Ovary (tissue), 9 donors: ENCODE results near the gene F12. TPM values are rescaled to one million over a fixed set of nuclear protein-coding genes. Genes with fewer than 3 reads are reported as not detected.
"Not testable (repeated sequence)": the region's sequence is repeated elsewhere in the genome, so short reads cannot be mapped to it uniquely, and the experiment has no call there.

ENCODE experiments used
- DNase-seq, 5 donors: peaks; one replicate each; pipeline ENCODE4 v3.0.0-alpha.2; 2019 to 2020
- H3K27ac ChIP-seq, 2 donors: fragments of 200-600 bp; one replicate each; pipeline versions ENCODE4 v1.5.1 to v1.8.0; 2019 to 2022
- H3K27me3 ChIP-seq: fragments of 200-600 bp; one replicate; pipeline ENCODE4 v1.8.0; 2022
- H3K36me3 ChIP-seq: fragments of 200-600 bp; sonication (generic); one replicate; pipeline ENCODE4 v1.5.1; 2019
- H3K4me1 ChIP-seq: one replicate; pipeline ENCODE4 v1.8.1; 2013; ENCODE audit warnings: mild to moderate bottlenecking, moderate library complexity; ENCODE audit not compliant: insufficient read depth
- H3K4me3 ChIP-seq: fragments of 200-600 bp; sonication (generic); one replicate; pipeline ENCODE4 v1.5.1; 2017
- H3K9me3 ChIP-seq, 2 donors: fragments of 200-600 bp in 1 of 2; sonication (generic) in 1 of 2; one replicate each; pipeline versions ENCODE4 v1.5.1 to v1.8.1; 2013 to 2019; ENCODE audit warnings: mild to moderate bottlenecking in 1 of 2, moderate library complexity in 1 of 2
- CTCF ChIP-seq, 3 donors: fragments of 450-650 bp in 2 of 3; fragments of 200-600 bp in 1 of 3; IDR thresholded peaks; one replicate each; pipeline versions ENCODE4 v1.5.1 to v1.8.0; 2016 to 2022; ENCODE audit warnings: antibody characterized with exemption in 3 of 3, mild to moderate bottlenecking in 1 of 3
- EP300 ChIP-seq: sonication (generic); formaldehyde crosslinking; IDR thresholded peaks from one replicate; pipeline ENCODE4 v1.6.1; 2017; ENCODE audit warnings: antibody characterized with exemption
- POLR2A ChIP-seq: fragments of 450-650 bp; IDR thresholded peaks from one replicate; pipeline ENCODE4 v1.6.1; 2017; ENCODE audit warnings: antibody characterized with exemption, mild to moderate bottlenecking, moderate library complexity
- WGBS, 3 donors: extraction: QIAGEN DNeasy Blood & Tissue Kit in 1 of 3; methylation state at CpG; one replicate each; pipeline versions ENCODE4 v1.1.5 to v1.1.7; 2013 to 2017; 5-methylcytosine and 5-hydroxymethylcytosine counted together
- intact Hi-C, 4 donors: fragments of 100-400 bp; cut with DNase I; formaldehyde crosslinking; loops; one replicate each; pipeline versions ENCODE4 v1.11.0 to v1.15.1; 2022 to 2023
- polyA plus RNA-seq, 2 donors: library from polyadenylated mRNA; stranded (reverse); fragments of 200-250 nt in 1 of 2; fragments of 350-450 nt in 1 of 2; fragmentation: Illumina TruSeq in 1 of 2; extraction: RNeasy Lipid Tissue Mini Kit (QIAGEN cat#74804) in 1 of 2; gene quantifications; one replicate each; pipeline ENCODE4 v1.2.3, GENCODE V29; 2013 to 2014
- total RNA-seq, 7 donors: library from RNA; depleted of rRNA in 2 of 7; stranded (reverse); fragments of >200 nt in 2 of 7; fragmentation: NEBNext Ultra II Directional in 3 of 7; extraction: Animal tissue kit (Norgen Biotek cat#: 25700) in 3 of 7; gene quantifications; one replicate each; pipeline versions ENCODE4 v1.1.0 to v1.2.4, GENCODE V29; 2016 to 2023
- donor health status: DM: no; HTN: no; CAD: no; lungs with moderate emphysema.
- donor health status: DM: no; HTN: no; CAD: no.
- donor health status: Bipolar disorder and iron deficiency.
- donor health status: DM: yes; HTN: yes; CAD: no.
- donor health status: DM: no; HTN: no; CAD: no.
- donor health status: DM: yes; HTN: yes; CAD: no.

The F12 gene
- total and polyA plus RNA-seq, 9 donors = 0.28 to 1.7 TPM; not detected in 7

GRCh38 chr5:177376107-177376506, 33.3 kb downstream of the F12 start:
- TF ChIP-seq EP300 (no peak), CTCF (IDR thresholded peaks at IDR 0.05) (no peak), POLR2A (no peak)
- Histone ChIP-seq H3K36me3 (no peaks in the 10 kb centered on the region), H3K4me3 (no peak overlapping the region), H3K9me3 (no peaks in the 10 kb centered on the region), H3K27me3 (no peaks in the 10 kb centered on the region), H3K27ac (no peak overlapping the region), H3K4me1 (peaks cover 2% of the 10 kb centered on the region)
- no peak for DNase-seq
- intact Hi-C loops = no loop called here
- 76 to 78% (median 76%) methylated on average over 11 of the region's 11 CpGs for WGBS, 3 donors

- H3K9me3 ChIP-seq, H3K36me3 ChIP-seq, H3K27ac ChIP-seq, intact Hi-C loops, H3K4me1 ChIP-seq, DNase-seq, H3K4me3 ChIP-seq, H3K27me3 ChIP-seq: not testable (repeated sequence)
- WGBS, 3 donors = 75 to 77% (median 76%) methylated on average over 5 of the region's 5 CpGs
Measured at GRCh38 chr5:177375516-177375915, 33.8 kb downstream of the F12 start.

- intact Hi-C loops = no loop called here
- no peak overlapping the region for H3K4me3 ChIP-seq
- DNase-seq = no peak
- peaks cover 4% of the 10 kb centered on the region for H3K4me1 ChIP-seq
- H3K9me3 ChIP-seq = no peaks in the 10 kb centered on the region
- no peak overlapping the region for H3K27ac ChIP-seq
- H3K27me3 ChIP-seq = no peaks in the 10 kb centered on the region
- WGBS, 3 donors = 63 to 67% (median 66%) methylated on average over 5 of the region's 5 CpGs
- TF ChIP-seq EP300 (no peak), POLR2A (no peak), CTCF (IDR thresholded peaks at IDR 0.05) (no peak)
- H3K36me3 ChIP-seq = no peaks in the 10 kb centered on the region
Measured at GRCh38 chr5:177374211-177374610, 35.2 kb downstream of the F12 start.

- Histone ChIP-seq H3K4me1 (peaks cover 4% of the 10 kb centered on the region), H3K27ac (no peak overlapping the region), H3K27me3 (no peaks in the 10 kb centered on the region), H3K4me3 (no peak overlapping the region), H3K9me3 (no peaks in the 10 kb centered on the region), H3K36me3 (no peaks in the 10 kb centered on the region)
- 45 to 57% (median 50%) methylated on average over 6 of the region's 6 CpGs for WGBS, 3 donors
- DNase-seq = no peak
- intact Hi-C loops = no loop called here
- TF ChIP-seq EP300 = no peak
- TF ChIP-seq CTCF (IDR thresholded peaks at IDR 0.05) = no peak
- TF ChIP-seq POLR2A = no peak
Measured at GRCh38 chr5:177373806-177374205, 35.6 kb downstream of the F12 start.

- H3K4me3 ChIP-seq = no peak overlapping the region
- TF ChIP-seq CTCF (IDR thresholded peaks at IDR 0.05) (no peak), POLR2A (no peak), EP300 (no peak)
- 89 to 98% (median 93%) methylated on average over 6 of the region's 6 CpGs for WGBS, 3 donors
- intact Hi-C loops = no loop called here
- no peaks in the 10 kb centered on the region for H3K36me3 ChIP-seq
- H3K27ac ChIP-seq = no peak overlapping the region
- no peaks in the 10 kb centered on the region for H3K9me3 ChIP-seq
- peaks cover 4% of the 10 kb centered on the region for H3K4me1 ChIP-seq
- H3K27me3 ChIP-seq = no peaks in the 10 kb centered on the region
- DNase-seq = no peak
Measured at GRCh38 chr5:177372910-177373309, 36.5 kb downstream of the F12 start.
